ENCODE results near the gene NR3C1. TPM values are rescaled to one million over a fixed set of nuclear protein-coding genes. Genes with fewer than 3 reads are reported as not detected.

Gene NR3C1
- total RNA-seq, 1 experiment from 2014 or later = 17.5 TPM

- Mint-ChIP-seq H3K4me1 (ENCODE audit: low read depth, unreplicated experiment) (peaks cover 3% of the 10 kb centered on the region), H3K36me3 (ENCODE audit: insufficient read depth, unreplicated experiment) (no peaks in the 10 kb centered on the region), H3K9me3 (ENCODE audit: unreplicated experiment) (peaks cover 16% of the 10 kb centered on the region), H3K27me3 (ENCODE audit: insufficient read depth, unreplicated experiment) (no peaks in the 10 kb centered on the region), H3K27ac (ENCODE audit: unreplicated experiment) (no peak overlapping the region), H3K4me3 (ENCODE audit: unreplicated experiment) (no peak overlapping the region)
- Histone ChIP-seq H3K4me1 (no peaks in the 10 kb centered on the region), H3K9me3 (no peaks in the 10 kb centered on the region), H3K27me3 (replicated peaks; ENCODE audit: control insufficient read depth, insufficient read depth, low read length) (no peaks in the 10 kb centered on the region), H3K4me3 (ENCODE audit: low read depth, low read length) (no peak overlapping the region), H3K36me3 (ENCODE audit: control insufficient read depth, insufficient read depth, low read length) (no peaks in the 10 kb centered on the region)
- no peak for TF ChIP-seq CTCF (IDR thresholded peaks at IDR 0.05; ENCODE audit: insufficient read depth in 1 of 2, low read depth in 1 of 2, low read length in 1 of 2, severe bottlenecking in 1 of 2, unreplicated experiment in 1 of 2)
- intact Hi-C loops (cut with micrococcal nuclease; ENCODE audit: unreplicated experiment) = no loop called here
- CTCF ChIA-PET = interaction anchor here (0.7 kb wide), 1 partner anchor 132 kb away, joined by 5 read pairs; no protein-coding TSS in a partner anchor
- POLR2A ChIA-PET = no interaction called here
- no peak for DNase-seq
- no TSS peak for BruUV-seq (replicated peaks)
Measured at GRCh38 chr5:143362664-143363227, 40.7 kb downstream of the NR3C1 start.

- ChIA-PET CTCF (no interaction called here), POLR2A (no interaction called here)
- no peaks in the 10 kb centered on the region for H3K27me3 Mint-ChIP-seq (ENCODE audit: insufficient read depth, unreplicated experiment)
- H3K4me1 Mint-ChIP-seq (ENCODE audit: low read depth, unreplicated experiment) = peaks cover 7% of the 10 kb centered on the region
- no TSS peak for BruUV-seq (replicated peaks)
- no peak overlapping the region for H3K4me3 Mint-ChIP-seq (ENCODE audit: unreplicated experiment)
- no peak for TF ChIP-seq CTCF (IDR thresholded peaks at IDR 0.05; ENCODE audit: insufficient read depth in 1 of 2, low read depth in 1 of 2, low read length in 1 of 2, severe bottlenecking in 1 of 2, unreplicated experiment in 1 of 2)
- H3K9me3 Mint-ChIP-seq (ENCODE audit: unreplicated experiment) = peaks cover 16% of the 10 kb centered on the region
- H3K4me3 ChIP-seq (ENCODE audit: low read depth, low read length) = no peak overlapping the region
- no peaks in the 10 kb centered on the region for H3K4me1 ChIP-seq
- DNase-seq = no peak
- H3K27ac Mint-ChIP-seq (ENCODE audit: unreplicated experiment) = no peak overlapping the region
- intact Hi-C loops (cut with micrococcal nuclease; ENCODE audit: unreplicated experiment) = no loop called here
- no peaks in the 10 kb centered on the region for H3K36me3 Mint-ChIP-seq (ENCODE audit: insufficient read depth, unreplicated experiment)
- H3K9me3 ChIP-seq = no peaks in the 10 kb centered on the region
- H3K27me3 ChIP-seq (replicated peaks; ENCODE audit: control insufficient read depth, insufficient read depth, low read length) = no peaks in the 10 kb centered on the region
- H3K36me3 ChIP-seq (ENCODE audit: control insufficient read depth, insufficient read depth, low read length) = no peaks in the 10 kb centered on the region
Measured at GRCh38 chr5:143361438-143361837, 42.0 kb downstream of the NR3C1 start.

- no peaks in the 10 kb centered on the region for H3K9me3 ChIP-seq
- H3K27me3 ChIP-seq (replicated peaks; ENCODE audit: control insufficient read depth, insufficient read depth, low read length) = no peaks in the 10 kb centered on the region
- CTCF ChIA-PET = no interaction called here
- H3K4me3 ChIP-seq (ENCODE audit: low read depth, low read length) = no peak overlapping the region
- intact Hi-C loops (cut with micrococcal nuclease; ENCODE audit: unreplicated experiment) = no loop called here
- no peaks in the 10 kb centered on the region for H3K4me1 ChIP-seq
- BruUV-seq (replicated peaks) = no TSS peak
- no peaks in the 10 kb centered on the region for H3K36me3 ChIP-seq (ENCODE audit: control insufficient read depth, insufficient read depth, low read length)
- TF ChIP-seq CTCF (IDR thresholded peaks at IDR 0.05; ENCODE audit: insufficient read depth in 1 of 2, low read depth in 1 of 2, low read length in 1 of 2, severe bottlenecking in 1 of 2, unreplicated experiment in 1 of 2) = no peak
- Mint-ChIP-seq H3K36me3 (ENCODE audit: insufficient read depth, unreplicated experiment) (no peaks in the 10 kb centered on the region), H3K4me1 (ENCODE audit: low read depth, unreplicated experiment) (peaks cover 7% of the 10 kb centered on the region), H3K4me3 (ENCODE audit: unreplicated experiment) (no peak overlapping the region), H3K27ac (ENCODE audit: unreplicated experiment) (no peak overlapping the region), H3K27me3 (ENCODE audit: insufficient read depth, unreplicated experiment) (no peaks in the 10 kb centered on the region), H3K9me3 (ENCODE audit: unreplicated experiment) (peaks cover 10% of the 10 kb centered on the region)
- POLR2A ChIA-PET = no interaction called here
- no peak for DNase-seq
Measured at GRCh38 chr5:143360755-143361154, 42.7 kb downstream of the NR3C1 start.
